H1 (cell line): Measurements from ENCODE around the gene TSTD2. TPM values are rescaled to one million over a fixed set of nuclear protein-coding genes. Genes with fewer than 3 reads are reported as not detected.

Experiments used
- CTCF ChIA-PET: fragments of 300-600 bp; sonication (Branson Sonifier 250); formaldehyde crosslinking; loops from one replicate; lab custom pipeline; 2021; ENCODE audit not compliant: partially characterized antibody; lab: Charles Lee
- POLR2A ChIA-PET: fragments of 300-600 bp; sonication (Branson Sonifier 250); formaldehyde crosslinking; loops from one replicate; lab custom pipeline; 2021; ENCODE audit warnings: inconsistent platforms; ENCODE audit not compliant: partially characterized antibody; lab: Charles Lee
- DNase-seq, 2 experiments: peaks; one replicate each; pipeline versions ENCODE4 v3.0.0 to v3.0.0-alpha.2; 2010 to 2022; ENCODE audit warnings: low spot score in 2 of 2, low read depth in 1 of 2, mixed read lengths in 1 of 2
- FAIRE-seq: peaks from 2 replicates; lab custom pipeline; 2011; peaks lifted over from hg19 to GRCh38; lab: Jason Lieb, UNC
- H2AFZ ChIP-seq: 2 replicates; pipeline ENCODE4 v1.8.1; 2012; ENCODE audit warnings: low read length, inconsistent platforms
- H2AK5ac ChIP-seq: 2 replicates; pipeline ENCODE4 v1.6.1; 2013; ENCODE audit warnings: low read depth, low read length
- H2BK120ac ChIP-seq: replicated peaks from 2 replicates; pipeline ENCODE3; 2013; ENCODE audit warnings: low read depth, low read length, inconsistent platforms
- H2BK12ac ChIP-seq: 2 replicates; pipeline ENCODE4 v1.6.1; 2013; ENCODE audit warnings: low read depth, low read length
- H2BK15ac ChIP-seq: 2 replicates; pipeline ENCODE4 v1.6.1; 2013; ENCODE audit warnings: low read length
- H2BK20ac ChIP-seq: 2 replicates; pipeline ENCODE4 v1.6.1; 2013; ENCODE audit warnings: low read length
- H2BK5ac ChIP-seq: 2 replicates; pipeline ENCODE4 v1.6.1; 2013; ENCODE audit warnings: low read depth, low read length
- H3K14ac ChIP-seq: 2 replicates; pipeline ENCODE4 v1.6.1; 2013; ENCODE audit warnings: inconsistent platforms; ENCODE audit not compliant: insufficient read length
- H3K18ac ChIP-seq: 2 replicates; pipeline ENCODE4 v1.6.1; 2013; ENCODE audit warnings: low read length; ENCODE audit errors: extremely low read depth
- H3K23ac ChIP-seq: 2 replicates; pipeline ENCODE4 v1.6.1; 2013; ENCODE audit warnings: inconsistent platforms; ENCODE audit not compliant: insufficient read length
- H3K23me2 ChIP-seq: 2 replicates; pipeline ENCODE4 v1.6.1; 2013; ENCODE audit warnings: low read depth, low read length
- H3K27ac ChIP-seq: 2 replicates; pipeline ENCODE4 v1.6.1; 2011; ENCODE audit warnings: low read depth, low read length, inconsistent platforms
- H3K27me3 ChIP-seq, 4 experiments: replicated peaks in 1 of 4; 1 replicate in 1 of 4; 2 replicates in 3 of 4; pipeline versions ENCODE4 v1.6.1 to v1.8.1; 2011 to 2013; ENCODE audit warnings: low read length in 3 of 4, mild to moderate bottlenecking in 3 of 4, inconsistent platforms in 2 of 4, mixed read lengths in 2 of 4, moderate library complexity in 1 of 4; ENCODE audit not compliant: control insufficient read depth in 3 of 4, insufficient read depth in 3 of 4; ENCODE audit errors: extremely low read depth in 1 of 4
- H3K36me3 ChIP-seq, 4 experiments: 2 replicates each; pipeline versions ENCODE4 v1.6.1 to v1.8.1; 2011 to 2013; ENCODE audit warnings: mild to moderate bottlenecking in 4 of 4, low read length in 3 of 4, moderate library complexity in 2 of 4, control low read depth in 1 of 4, inconsistent platforms in 1 of 4; ENCODE audit not compliant: insufficient read depth in 4 of 4, control insufficient read depth in 2 of 4
- H3K4ac ChIP-seq: replicated peaks from 2 replicates; pipeline ENCODE3; 2013; ENCODE audit warnings: low read length, low read depth, mixed read lengths, inconsistent platforms; ENCODE audit not compliant: insufficient read length
- H3K4me1 ChIP-seq, 4 experiments: replicated peaks in 1 of 4; 1 replicate in 1 of 4; 2 replicates in 3 of 4; pipeline versions ENCODE4 v1.6.1 to v1.8.1; 2011 to 2013; ENCODE audit warnings: low read length in 3 of 4, inconsistent platforms in 2 of 4, mixed read lengths in 1 of 4; ENCODE audit not compliant: insufficient read depth in 4 of 4, control insufficient read depth in 3 of 4
- H3K4me2 ChIP-seq, 2 experiments: 2 replicates each; pipeline versions ENCODE4 v1.6.1 to v1.8.1; 2011 to 2013; ENCODE audit warnings: low read depth in 2 of 2, low read length in 2 of 2, control low read depth in 1 of 2, inconsistent platforms in 1 of 2, mild to moderate bottlenecking in 1 of 2; ENCODE audit not compliant: insufficient read depth in 1 of 2
- H3K4me3 ChIP-seq, 4 experiments: fragments of 200-600, 300-600 bp in 1 of 4; sonication (generic), shearing (Covaris generic), sonication (Bioruptor Twin) in 1 of 4; 2 replicates each; pipeline versions ENCODE4 v1.5.1 to v1.8.1; 2011 to 2016; ENCODE audit warnings: low read length in 4 of 4, low read depth in 3 of 4, control low read depth in 2 of 4, inconsistent platforms in 2 of 4, mild to moderate bottlenecking in 2 of 4, mixed read lengths in 1 of 4, moderate library complexity in 1 of 4; ENCODE audit not compliant: insufficient read depth in 2 of 4; ENCODE audit errors: extremely low read depth in 1 of 4
- H3K56ac ChIP-seq: replicated peaks from 2 replicates; pipeline ENCODE3; 2013; ENCODE audit warnings: low read depth, mild to moderate bottlenecking, mixed read lengths, low read length, inconsistent platforms; ENCODE audit not compliant: insufficient read length
- H3K79me1 ChIP-seq: 2 replicates; pipeline ENCODE4 v1.6.1; 2013; ENCODE audit warnings: low read depth, low read length, control low read depth
- H3K79me2 ChIP-seq, 2 experiments: 2 replicates each; pipeline versions ENCODE4 v1.6.1 to v1.8.1; 2012 to 2013; ENCODE audit warnings: low read length in 2 of 2, mild to moderate bottlenecking in 2 of 2, inconsistent platforms in 1 of 2; ENCODE audit not compliant: insufficient read depth in 2 of 2, control insufficient read depth in 1 of 2
- H3K9ac ChIP-seq, 4 experiments: replicated peaks in 1 of 4; 1 replicate in 1 of 4; 2 replicates in 3 of 4; pipeline versions ENCODE4 v1.6.1 to v1.8.1; 2011 to 2013; ENCODE audit warnings: low read depth in 3 of 4, low read length in 3 of 4, control low read depth in 2 of 4, mild to moderate bottlenecking in 2 of 4, moderate library complexity in 2 of 4, inconsistent platforms in 1 of 4; ENCODE audit errors: extremely low read depth in 1 of 4
- H3K9me3 ChIP-seq, 2 experiments: 2 replicates each; pipeline versions ENCODE4 v1.6.1 to v1.8.1; 2012 to 2013; ENCODE audit warnings: mild to moderate bottlenecking in 2 of 2, moderate library complexity in 2 of 2, control low read depth in 1 of 2, inconsistent platforms in 1 of 2, low read depth in 1 of 2, low read length in 1 of 2, mixed read lengths in 1 of 2; ENCODE audit not compliant: insufficient read depth in 2 of 2
- H4K20me1 ChIP-seq, 2 experiments: replicated peaks in 1 of 2; 2 replicates each; pipeline versions ENCODE3 to v1.8.1; 2011 to 2013; ENCODE audit warnings: inconsistent platforms in 2 of 2, low read length in 2 of 2, mild to moderate bottlenecking in 1 of 2; ENCODE audit not compliant: insufficient read depth in 2 of 2, control insufficient read depth in 1 of 2
- H4K5ac ChIP-seq: 2 replicates; pipeline ENCODE4 v1.6.1; 2013; ENCODE audit warnings: low read length, low read depth, mixed read lengths, inconsistent platforms; ENCODE audit not compliant: insufficient read length
- H4K8ac ChIP-seq: 2 replicates; pipeline ENCODE4 v1.8.0; 2013; ENCODE audit warnings: mild to moderate bottlenecking, moderate library complexity, low read length, inconsistent platforms; ENCODE audit not compliant: insufficient read depth; ENCODE audit errors: extremely low read depth
- H4K91ac ChIP-seq: replicated peaks from 2 replicates; pipeline ENCODE3; 2013; ENCODE audit warnings: low read length, mixed read lengths, inconsistent platforms; ENCODE audit not compliant: insufficient read length
- BACH1 ChIP-seq: IDR thresholded peaks from 2 replicates; pipeline ENCODE4 v1.6.1; 2012; ENCODE audit warnings: low read length, improper control_type of control experiment
- CBX8 ChIP-seq: fragments of 300-800, 300-1000 bp; sonication (generic); IDR thresholded peaks from 2 replicates; pipeline ENCODE4 v1.7.1; 2016; ENCODE audit warnings: low read depth, low read length, borderline replicate concordance
- CEBPB ChIP-seq: IDR thresholded peaks from 2 replicates; pipeline ENCODE4 v1.6.1; 2012; ENCODE audit warnings: low read depth, low read length
- EGR1 ChIP-seq: IDR thresholded peaks from 2 replicates; pipeline ENCODE4 v1.6.1; 2011; ENCODE audit warnings: low read depth, low read length, borderline replicate concordance
- MAX ChIP-seq: IDR thresholded peaks from 2 replicates; pipeline ENCODE4 v1.6.1; 2012; ENCODE audit warnings: inconsistent platforms
- PHF8 ChIP-seq: fragments of 200-600 bp; sonication (generic); conservative IDR thresholded peaks from 2 replicates; pipeline ENCODE4 v1.7.1; 2012; ENCODE audit warnings: low read depth, mild to moderate bottlenecking, inconsistent platforms, low read length, moderate library complexity
- POU5F1 ChIP-seq: IDR thresholded peaks from 2 replicates; pipeline ENCODE4 v1.6.1; 2011; ENCODE audit warnings: low read depth, mild to moderate bottlenecking, low read length, moderate library complexity
- SIN3A ChIP-seq, 2 experiments: IDR thresholded peaks in 1 of 2; conservative IDR thresholded peaks in 1 of 2; 2 replicates each; pipeline ENCODE4 v1.6.1; 2011 to 2012; ENCODE audit warnings: low read length in 2 of 2, improper control_type of control experiment in 1 of 2, low read depth in 1 of 2, mild to moderate bottlenecking in 1 of 2
- SP2 ChIP-seq: IDR thresholded peaks from 2 replicates; pipeline ENCODE4 v1.6.1; 2012; ENCODE audit warnings: mild to moderate bottlenecking, low read length, inconsistent platforms
- SRF ChIP-seq: IDR thresholded peaks from 2 replicates; pipeline ENCODE4 v1.6.1; 2011; ENCODE audit warnings: mild to moderate bottlenecking, low read depth, low read length, moderate library complexity
- SUZ12 ChIP-seq: fragments of 200-600 bp; sonication (generic); IDR thresholded peaks from 2 replicates; pipeline ENCODE4 v1.6.1; 2012; ENCODE audit warnings: mild to moderate bottlenecking, inconsistent platforms, low read length, moderate library complexity, mixed read lengths
- WGBS, 2 experiments: shearing (Covaris generic) in 1 of 2; methylation state at CpG; one replicate each; pipeline versions ENCODE4 v1.1.6 to v1.1.7; 2013 to 2015; ENCODE audit warnings: low lambda C conversion rate in 2 of 2, mixed read lengths in 2 of 2, inconsistent platforms in 1 of 2, low coverage in 1 of 2, missing lambda C conversion rate in 1 of 2; ENCODE audit not compliant: insufficient replicate concordance in 2 of 2, insufficient coverage in 1 of 2, insufficient read length in 1 of 2; ENCODE audit errors: extremely low coverage in 1 of 2, missing lambda C conversion rate in 1 of 2; 5-methylcytosine and 5-hydroxymethylcytosine counted together
- polyA plus RNA-seq, 7 experiments: library from polyadenylated mRNA; depleted of rRNA in 3 of 7; stranded (reverse) in 5 of 7; unstranded in 2 of 7; fragments of >200 nt in 5 of 7; fragments of 200-250 nt in 2 of 7; gene quantifications; 1 replicate in 5 of 7; 2 replicates in 1 of 7; 4 replicates in 1 of 7; pipeline versions ENCODE4 v1.2.1 to v1.2.3, GENCODE V29; 2011 to 2013; ENCODE audit warnings: missing spikeins in 2 of 7, mixed read lengths in 2 of 7
- total RNA-seq: library from RNA; stranded (reverse); fragmentation: NEBNext Ultra II Directional; extraction: Animal tissue kit (Norgen Biotek cat#: 25700); gene quantifications from 2 replicates; pipeline ENCODE4 v1.2.1, GENCODE V29; 2021

The TSTD2 gene
- total and polyA plus RNA-seq, 2 of the 8 experiments (the other 6 are each of a cell fraction or from before 2014, with no cell fraction given), result 16.1 to 17.5 TPM

GRCh38 chr9:97600531-97601227 lies 32.5 kb downstream of the TSTD2 start:
- no peak overlapping the region for H3K9ac ChIP-seq
- no peak overlapping the region for H2BK20ac ChIP-seq
- H3K14ac ChIP-seq, result no peak overlapping the region
- no peak overlapping the region for H3K56ac ChIP-seq
- FAIRE-seq (no peak), DNase-seq (no peak)
- no peaks in the 10 kb centered on the region for H3K27me3 ChIP-seq
- peaks cover 0 to 5% (median 0%) of the 10 kb centered on the region in 4 experiments; a peak in 3 of 7 replicates for H3K4me1 ChIP-seq
- ChIA-PET CTCF (interaction anchor here (0.8 to 22.2 kb wide), 7 partner anchors 12 to 160 kb away, joined by 3 to 574 read pairs (median 4); partner anchors contain the start of gene TMOD1), POLR2A (no interaction called here)
- no peaks in the 10 kb centered on the region for H3K79me2 ChIP-seq
- H2AK5ac ChIP-seq, result no peak overlapping the region
- no peak overlapping the region for H2BK5ac ChIP-seq
- H2BK12ac ChIP-seq, result no peak overlapping the region
- H3K23ac ChIP-seq, result no peak overlapping the region
- no peak overlapping the region for H4K91ac ChIP-seq
- no peak overlapping the region for H3K27ac ChIP-seq
- peaks cover 20 to 50% (median 39%) of the 10 kb centered on the region in 4 experiments for H3K36me3 ChIP-seq
- no peaks in the 10 kb centered on the region for H3K23me2 ChIP-seq
- H4K20me1 ChIP-seq, result no peaks in the 10 kb centered on the region
- H3K4ac ChIP-seq, result no peak overlapping the region
- no peak overlapping the region for H3K18ac ChIP-seq
- no peak overlapping the region for H2BK120ac ChIP-seq
- 94% methylated on average over 8 of the region's 8 CpGs; no CpG with 5 or more reads in 1 of the 2 experiments for WGBS, 2 experiments
- no peak overlapping the region for H2BK15ac ChIP-seq
- no peaks in the 10 kb centered on the region for H3K9me3 ChIP-seq
- H3K4me2 ChIP-seq, result no peak overlapping the region
- H3K79me1 ChIP-seq, result no peaks in the 10 kb centered on the region; the same call in 1 of the 2 replicates
- H4K8ac ChIP-seq, result no peak overlapping the region
- no peak overlapping the region for H4K5ac ChIP-seq
- H2AFZ ChIP-seq, result no peak overlapping the region
- no peak overlapping the region for H3K4me3 ChIP-seq
- no peak for TF ChIP-seq SUZ12
- no peak for TF ChIP-seq MAX
- TF ChIP-seq POU5F1, result no peak
- no peak for TF ChIP-seq SP2
- no peak for TF ChIP-seq CBX8
- no peak for TF ChIP-seq PHF8
- no peak for TF ChIP-seq BACH1
- no peak for TF ChIP-seq EGR1
- no peak for TF ChIP-seq SIN3A (conservative IDR thresholded peaks at IDR 0.05 in 1 of 2, IDR thresholded peaks at IDR 0.05 in 1 of 2; ENCODE audit: low read depth in 1 of 2, low read length in 2 of 2)
- no peak for TF ChIP-seq SRF
- no peak for TF ChIP-seq CEBPB
